Liver (tissue), 9 donors: ENCODE data around the gene HECTD1. TPM values are rescaled to one million over a fixed set of nuclear protein-coding genes. Genes with fewer than 3 reads are reported as not detected.

Source experiments
- DNase-seq: peaks from one replicate; pipeline ENCODE4 v3.0.0-alpha.2; 2017; ENCODE audit warnings: low spot score
- H3K27ac ChIP-seq, 2 donors: one replicate each; pipeline ENCODE4 v1.7.0; 2013; ENCODE audit warnings: inconsistent platforms in 2 of 2, low read length in 2 of 2, control low read depth in 1 of 2, low read depth in 1 of 2, mild to moderate bottlenecking in 1 of 2
- H3K27me3 ChIP-seq, 4 donors: one replicate each; pipeline versions ENCODE4 v1.6.1 to v1.7.0; 2013; ENCODE audit warnings: low read length in 3 of 4, inconsistent platforms in 1 of 4, mild to moderate bottlenecking in 1 of 4, moderate library complexity in 1 of 4; ENCODE audit not compliant: control insufficient read depth in 4 of 4, insufficient read depth in 4 of 4
- H3K36me3 ChIP-seq, 4 donors: one replicate each; pipeline versions ENCODE4 v1.6.1 to v1.7.0; 2013; ENCODE audit warnings: low read length in 3 of 4, mild to moderate bottlenecking in 3 of 4, low read depth in 1 of 4, moderate library complexity in 1 of 4; ENCODE audit not compliant: control insufficient read depth in 4 of 4, insufficient read depth in 3 of 4
- H3K4me1 ChIP-seq, 4 donors: one replicate each; pipeline versions ENCODE4 v1.6.1 to v1.7.0; 2013; ENCODE audit warnings: low read length in 3 of 4, mild to moderate bottlenecking in 3 of 4, moderate library complexity in 1 of 4; ENCODE audit not compliant: control insufficient read depth in 4 of 4, insufficient read depth in 4 of 4
- H3K4me3 ChIP-seq, 3 donors: one replicate each; pipeline versions ENCODE4 v1.6.1 to v1.7.0; 2013; ENCODE audit warnings: low read length in 3 of 3, control low read depth in 1 of 3, low read depth in 1 of 3, mild to moderate bottlenecking in 1 of 3
- H3K9ac ChIP-seq, 2 donors: one replicate each; pipeline ENCODE4 v1.7.0; 2013; ENCODE audit warnings: low read length in 2 of 2, mild to moderate bottlenecking in 2 of 2, moderate library complexity in 2 of 2, control low read depth in 1 of 2, low read depth in 1 of 2
- H3K9me3 ChIP-seq, 4 donors: one replicate each; pipeline versions ENCODE4 v1.6.1 to v1.7.0; 2013; ENCODE audit warnings: low read length in 3 of 4; ENCODE audit not compliant: control insufficient read depth in 4 of 4
- ATF3 ChIP-seq: IDR thresholded peaks from 2 replicates; pipeline ENCODE4 v1.6.1; 2016; ENCODE audit warnings: antibody characterized with exemption
- CTCF ChIP-seq: fragments of 150-350 bp; IDR thresholded peaks from 2 replicates; pipeline ENCODE4 v1.5.1; 2017; ENCODE audit warnings: improper control_type of control experiment, low read depth, low read length; ENCODE audit not compliant: missing input control
- EGR1 ChIP-seq, 2 donors: IDR thresholded peaks; 2 replicates each; pipeline ENCODE4 v1.6.1; 2016 to 2018; ENCODE audit warnings: antibody characterized with exemption in 2 of 2, low read depth in 2 of 2
- FOXA1 ChIP-seq: IDR thresholded peaks from 2 replicates; pipeline ENCODE4 v1.6.1; 2016; ENCODE audit warnings: antibody characterized with exemption
- FOXA2 ChIP-seq: IDR thresholded peaks from 2 replicates; pipeline ENCODE4 v1.6.1; 2016; ENCODE audit warnings: antibody characterized with exemption
- GABPA ChIP-seq, 2 donors: IDR thresholded peaks in 1 of 2; conservative IDR thresholded peaks in 1 of 2; 2 replicates each; pipeline ENCODE4 v1.6.1; 2016; ENCODE audit warnings: antibody characterized with exemption in 2 of 2, mild to moderate bottlenecking in 1 of 2, moderate library complexity in 1 of 2
- HNF4A ChIP-seq, 2 donors: conservative IDR thresholded peaks; 2 replicates each; pipeline ENCODE4 v1.6.1; 2016; ENCODE audit warnings: antibody characterized with exemption in 2 of 2, mild to moderate bottlenecking in 2 of 2
- HNF4G ChIP-seq: IDR thresholded peaks from 2 replicates; pipeline ENCODE4 v1.6.1; 2016; ENCODE audit warnings: antibody characterized with exemption
- JUND ChIP-seq, 2 donors: IDR thresholded peaks; 2 replicates each; pipeline ENCODE4 v1.6.1; 2016; ENCODE audit warnings: antibody characterized with exemption in 2 of 2
- MAX ChIP-seq: IDR thresholded peaks from 2 replicates; pipeline ENCODE4 v1.6.1; 2016; ENCODE audit warnings: antibody characterized with exemption
- NR2F2 ChIP-seq: IDR thresholded peaks from 2 replicates; pipeline ENCODE4 v1.6.1; 2016; ENCODE audit warnings: antibody characterized with exemption
- RAD21 ChIP-seq, 2 donors: IDR thresholded peaks; 2 replicates each; pipeline ENCODE4 v1.6.1; 2016; ENCODE audit warnings: antibody characterized with exemption in 2 of 2, mild to moderate bottlenecking in 2 of 2
- REST ChIP-seq: IDR thresholded peaks from 2 replicates; pipeline ENCODE4 v1.6.1; 2016; ENCODE audit warnings: antibody characterized with exemption, mild to moderate bottlenecking
- RXRA ChIP-seq, 2 donors: IDR thresholded peaks; 2 replicates each; pipeline ENCODE4 v1.6.1; 2017 to 2018; ENCODE audit warnings: antibody characterized with exemption in 2 of 2, mild to moderate bottlenecking in 1 of 2
- SP1 ChIP-seq: IDR thresholded peaks from 2 replicates; pipeline ENCODE4 v1.6.1; 2018; ENCODE audit warnings: antibody characterized with exemption, mild to moderate bottlenecking
- TAF1 ChIP-seq: conservative IDR thresholded peaks from 2 replicates; pipeline ENCODE4 v1.6.1; 2016; ENCODE audit warnings: antibody characterized with exemption, mild to moderate bottlenecking
- YY1 ChIP-seq: IDR thresholded peaks from 2 replicates; pipeline ENCODE4 v1.6.1; 2016; ENCODE audit warnings: antibody characterized with exemption, mild to moderate bottlenecking
- ZBTB33 ChIP-seq: IDR thresholded peaks from 2 replicates; pipeline ENCODE4 v1.6.1; 2016; ENCODE audit warnings: antibody characterized with exemption
- WGBS: extraction: QIAGEN DNeasy Blood & Tissue Kit; methylation state at CpG from one replicate; pipeline ENCODE4 v1.1.7; 2013; 5-methylcytosine and 5-hydroxymethylcytosine counted together
- polyA plus RNA-seq, 2 donors: library from polyadenylated mRNA; stranded (reverse) in 1 of 2; unstranded in 1 of 2; fragments of 200-250 nt in 1 of 2; fragments of >200 nt in 1 of 2; fragmentation: Nextera tagmentation in 1 of 2; extraction: Ambion mirVana in 1 of 2; gene quantifications; one replicate each; pipeline versions ENCODE4 v1.2.1 to v1.2.3, GENCODE V29; 2013 to 2015
- total RNA-seq, 2 donors: library from RNA; depleted of rRNA; stranded (reverse); fragments of >200 nt; gene quantifications; one replicate each; pipeline ENCODE4 v1.2.3, GENCODE V29; 2014
- donor health status: healthy.
- donor health status: healthy.
- donor health status: healthy.
- donor health status: healthy.
- donor health status: healthy.

HECTD1 gene
- total and polyA plus RNA-seq, 4 donors = 46.8 to 256 (median 118) TPM

- 89% methylated on average over 3 of the region's 3 CpGs for WGBS
- no peak overlapping the region for H3K4me3 ChIP-seq
- H3K36me3 ChIP-seq = no peaks in the 10 kb centered on the region
- TF ChIP-seq TAF1 = no peak
- TF ChIP-seq ZBTB33 = no peak
- no peak for TF ChIP-seq SP1
- TF ChIP-seq ATF3 = no peak
- no peak for TF ChIP-seq NR2F2
- TF ChIP-seq FOXA1 = no peak
- no peak for TF ChIP-seq YY1
- TF ChIP-seq REST = no peak
- no peak for TF ChIP-seq GABPA (IDR thresholded peaks at IDR 0.05 in 1 of 2, conservative IDR thresholded peaks at IDR 0.05 in 1 of 2)
- no peak for TF ChIP-seq MAX
- no peak for TF ChIP-seq CTCF
- TF ChIP-seq FOXA2 = no peak
- TF ChIP-seq EGR1 (IDR thresholded peaks at IDR 0.05; ENCODE audit: low read depth in 2 of 2) = no peak
- TF ChIP-seq RAD21 (IDR thresholded peaks at IDR 0.05) = no peak
- TF ChIP-seq HNF4A (conservative IDR thresholded peaks at IDR 0.05) = no peak
- H3K4me1 ChIP-seq = peaks cover 0 to 1% (median 0%) of the 10 kb centered on the region in 4 donors
- H3K27me3 ChIP-seq = no peaks in the 10 kb centered on the region
- DNase-seq = no peak
- no peak overlapping the region for H3K9ac ChIP-seq
- no peaks in the 10 kb centered on the region for H3K9me3 ChIP-seq
- no peak overlapping the region for H3K27ac ChIP-seq
Observed at GRCh38 chr14:31219169-31219568, 11.6 kb upstream of the HECTD1 start.

GRCh38 chr14:31216359-31216758, 8.8 kb upstream of the HECTD1 start:
- 92% methylated on average over 9 of the region's 9 CpGs for WGBS

More at GRCh38 chr14:31216359-31216758, 8.8 kb upstream of the HECTD1 start:
- Histone ChIP-seq H3K4me3 (no peak overlapping the region), H3K27ac (no peak overlapping the region), H3K9ac (no peak overlapping the region), H3K36me3 (no peaks in the 10 kb centered on the region), H3K4me1 (peaks cover 0 to 1% (median 0%) of the 10 kb centered on the region in 4 donors), H3K9me3 (no peaks in the 10 kb centered on the region), H3K27me3 (no peaks in the 10 kb centered on the region)
- DNase-seq = no peak
- TF ChIP-seq RXRA (IDR thresholded peaks at IDR 0.05) (no peak), REST (no peak), HNF4G (no peak), FOXA1 (no peak), JUND (IDR thresholded peaks at IDR 0.05) (no peak), NR2F2 (no peak), YY1 (no peak), CTCF (no peak)
